GM12874 (cell line): ENCODE data around the gene IL31RA.

Experiments used
- TF ChIP-seq, protein P1 (sequence below): IDR thresholded peaks from 2 replicates; pipeline ENCODE4 v1.5.1; 2011; ENCODE audit warnings: low read depth, mild to moderate bottlenecking, control low read depth, low read length, moderate library complexity; ENCODE audit not compliant: insufficient read depth

IL31RA gene

DNA sequence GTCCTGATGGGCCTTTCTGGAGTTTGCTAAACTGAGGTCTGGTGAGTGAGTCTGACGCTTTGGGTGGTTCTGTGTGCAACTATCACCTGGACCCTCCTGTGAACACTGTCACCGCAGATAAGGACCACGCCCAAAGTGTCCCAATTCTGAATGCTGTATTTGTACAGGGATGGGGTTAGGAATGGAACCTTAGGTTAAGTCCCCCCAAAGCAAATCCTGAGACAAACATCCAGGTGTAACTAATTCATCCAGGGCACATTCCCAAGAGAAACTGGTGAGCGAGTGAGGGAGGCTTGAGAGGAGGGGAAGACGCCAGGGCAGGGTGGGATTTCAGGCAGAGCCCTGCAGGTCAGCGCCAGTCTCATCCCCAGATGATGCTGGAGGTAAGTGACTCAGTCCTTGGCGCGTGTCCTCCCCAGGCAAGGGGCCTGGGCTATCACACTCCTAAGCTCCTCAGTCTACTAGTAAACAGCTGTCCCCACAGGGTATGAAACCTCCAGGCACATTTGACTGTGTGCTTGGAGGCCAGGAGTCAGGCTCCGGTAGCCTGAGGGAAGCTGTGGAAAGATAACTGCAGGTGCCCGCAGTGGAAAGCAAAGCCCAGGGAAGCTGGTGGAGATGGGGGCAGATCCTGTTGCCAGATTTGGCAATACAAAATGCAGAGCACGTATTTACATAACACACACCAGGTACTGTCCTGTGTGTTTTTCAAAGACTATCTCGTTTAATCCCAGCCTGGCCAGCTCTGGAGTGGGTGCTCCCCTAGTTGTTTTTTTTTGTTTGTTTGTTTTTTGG, 76.9 kb downstream of the IL31RA start:
- TF ChIP-seq, protein P1, sequence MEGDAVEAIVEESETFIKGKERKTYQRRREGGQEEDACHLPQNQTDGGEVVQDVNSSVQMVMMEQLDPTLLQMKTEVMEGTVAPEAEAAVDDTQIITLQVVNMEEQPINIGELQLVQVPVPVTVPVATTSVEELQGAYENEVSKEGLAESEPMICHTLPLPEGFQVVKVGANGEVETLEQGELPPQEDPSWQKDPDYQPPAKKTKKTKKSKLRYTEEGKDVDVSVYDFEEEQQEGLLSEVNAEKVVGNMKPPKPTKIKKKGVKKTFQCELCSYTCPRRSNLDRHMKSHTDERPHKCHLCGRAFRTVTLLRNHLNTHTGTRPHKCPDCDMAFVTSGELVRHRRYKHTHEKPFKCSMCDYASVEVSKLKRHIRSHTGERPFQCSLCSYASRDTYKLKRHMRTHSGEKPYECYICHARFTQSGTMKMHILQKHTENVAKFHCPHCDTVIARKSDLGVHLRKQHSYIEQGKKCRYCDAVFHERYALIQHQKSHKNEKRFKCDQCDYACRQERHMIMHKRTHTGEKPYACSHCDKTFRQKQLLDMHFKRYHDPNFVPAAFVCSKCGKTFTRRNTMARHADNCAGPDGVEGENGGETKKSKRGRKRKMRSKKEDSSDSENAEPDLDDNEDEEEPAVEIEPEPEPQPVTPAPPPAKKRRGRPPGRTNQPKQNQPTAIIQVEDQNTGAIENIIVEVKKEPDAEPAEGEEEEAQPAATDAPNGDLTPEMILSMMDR, result no peak

DNA sequence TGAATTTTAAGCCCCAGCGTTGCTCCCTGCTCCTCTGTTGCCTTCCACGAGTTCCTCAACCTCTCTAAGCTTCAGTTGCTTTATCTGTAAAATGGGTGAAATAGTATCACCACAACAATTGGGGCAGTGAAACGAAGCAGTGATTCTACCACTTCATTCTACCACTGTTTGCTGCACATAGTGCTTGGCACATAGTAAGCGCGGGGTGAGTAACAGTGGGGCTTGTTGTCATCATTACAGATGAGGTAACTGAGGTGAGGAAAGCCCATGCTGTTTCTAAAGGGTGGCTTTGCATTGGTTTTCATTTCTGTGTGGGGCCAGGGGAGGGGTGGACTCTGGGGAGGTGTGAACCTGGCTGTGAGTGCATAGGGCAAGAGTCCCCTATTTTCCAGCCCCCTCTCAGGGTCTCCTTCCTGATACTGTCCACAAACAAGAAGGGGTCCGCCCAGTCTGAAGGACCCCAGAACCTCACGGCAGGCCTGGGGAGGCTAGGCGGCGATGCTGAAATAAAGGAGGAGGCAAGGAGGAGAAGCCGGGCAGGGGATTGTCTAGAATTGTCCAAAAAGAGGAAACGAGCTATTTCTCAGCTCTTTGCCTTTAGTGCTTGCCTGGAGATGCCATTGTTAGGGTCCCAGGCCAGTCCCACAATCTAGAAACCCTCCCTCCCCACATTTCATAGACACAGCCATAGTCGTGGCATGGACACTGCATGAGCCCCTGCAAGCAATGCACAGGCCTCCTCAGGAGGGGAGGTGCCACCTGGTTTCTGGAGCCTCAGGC, 78.1 kb downstream of the IL31RA start:
- TF ChIP-seq, protein P1, result no peak

DNA sequence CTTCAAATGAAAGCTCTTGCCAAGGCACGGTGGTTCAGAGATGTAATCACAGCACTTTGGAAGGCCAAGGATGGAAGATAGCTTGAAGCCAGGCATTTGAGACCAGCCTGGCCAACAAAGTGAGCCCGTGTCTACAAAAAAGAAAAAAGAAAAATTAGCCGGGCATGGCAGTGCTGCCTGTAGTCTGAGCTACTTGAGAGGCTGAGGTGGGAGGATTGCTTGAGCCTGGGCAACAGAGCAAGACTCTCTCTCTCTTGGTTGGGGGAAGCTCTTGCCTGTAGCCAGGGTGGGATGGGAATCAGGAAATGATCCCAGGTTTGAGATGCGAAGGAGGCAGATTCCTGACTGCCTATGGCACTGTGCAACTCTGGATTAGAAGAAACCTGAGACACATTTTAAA, 81.5 kb downstream of the IL31RA start:
- TF ChIP-seq, protein P1, result no peak

DNA sequence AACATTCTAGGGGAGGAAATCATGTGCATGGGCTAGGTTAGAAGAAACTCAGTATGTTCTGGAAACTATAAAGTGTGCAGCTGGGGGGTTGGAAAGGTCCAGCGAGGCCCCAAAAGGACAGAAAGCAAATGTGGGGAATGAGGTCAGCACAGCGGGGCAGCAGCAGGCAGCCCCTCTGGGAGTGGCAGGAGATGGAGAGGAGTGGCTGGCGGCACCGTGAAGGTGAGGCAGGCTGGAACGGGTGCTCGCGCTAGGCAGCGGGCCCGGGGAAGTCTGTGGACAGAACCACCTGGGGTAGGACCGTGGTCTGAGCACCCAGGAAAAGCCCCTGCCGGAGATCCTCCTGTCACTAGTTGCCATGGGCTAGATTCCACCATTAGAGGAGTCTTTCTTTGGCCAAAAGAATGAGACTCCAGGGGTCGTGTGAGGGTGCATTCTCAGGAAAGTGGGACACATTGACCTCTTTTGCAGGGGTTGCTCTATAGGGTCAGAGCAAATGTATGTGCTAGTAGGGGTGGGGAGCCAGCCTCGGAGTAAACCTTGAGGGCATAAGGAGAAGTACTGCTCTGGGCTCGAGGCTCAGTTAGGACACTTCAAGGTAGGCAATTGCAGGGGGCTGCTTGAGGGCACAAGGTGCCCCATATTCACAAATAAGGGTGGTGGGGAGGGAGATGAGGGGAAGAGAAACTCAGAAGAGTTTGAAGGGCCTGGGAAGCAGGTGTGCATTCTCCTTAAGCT, 82.4 kb downstream of the IL31RA start:
- TF ChIP-seq, protein P1, result no peak

DNA sequence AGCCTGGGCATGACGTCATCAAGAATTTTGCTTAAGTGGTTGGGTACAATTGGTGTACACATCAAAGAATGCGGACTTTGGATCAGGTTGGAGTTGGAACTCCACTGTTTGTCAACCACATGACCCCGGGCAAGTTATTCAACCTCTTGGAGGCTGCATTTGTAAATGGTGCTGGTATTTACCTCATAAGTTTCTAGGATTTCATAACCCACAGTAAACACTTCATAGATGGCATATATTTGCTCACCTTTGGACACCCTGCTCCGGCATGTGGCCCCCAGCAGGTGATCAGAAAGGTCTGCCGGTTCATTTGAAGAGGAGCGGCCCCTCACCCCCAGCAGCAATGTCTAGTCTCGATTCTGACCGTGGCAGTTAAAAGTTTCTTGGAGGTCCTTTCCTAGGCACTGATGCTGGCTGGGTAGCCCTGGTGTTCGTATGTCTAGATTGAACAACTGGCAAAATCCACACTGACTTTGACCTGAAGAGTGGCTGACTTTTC, 83.0 kb downstream of the IL31RA start:
- TF ChIP-seq, protein P1, result no peak

DNA sequence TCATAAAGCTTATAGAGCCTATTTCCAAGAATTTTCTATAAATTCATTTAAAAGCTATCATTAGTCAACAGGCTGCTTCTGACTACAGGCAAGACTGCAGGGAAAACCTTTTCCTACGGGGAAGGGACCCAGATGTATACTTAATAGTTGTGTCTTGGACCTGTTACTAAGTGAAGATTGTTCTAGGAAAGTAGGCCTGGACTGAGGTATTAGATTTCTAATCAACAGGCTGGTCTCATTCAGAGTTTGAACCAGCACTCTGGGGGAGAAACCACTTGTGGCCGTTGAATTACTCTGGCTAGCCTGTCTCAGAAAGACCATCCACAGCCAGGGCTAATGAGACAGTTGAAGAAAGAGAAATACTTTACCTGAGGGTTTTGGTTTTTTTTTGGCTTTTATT, 83.6 kb downstream of the IL31RA start:
- TF ChIP-seq, protein P1, result no peak

DNA sequence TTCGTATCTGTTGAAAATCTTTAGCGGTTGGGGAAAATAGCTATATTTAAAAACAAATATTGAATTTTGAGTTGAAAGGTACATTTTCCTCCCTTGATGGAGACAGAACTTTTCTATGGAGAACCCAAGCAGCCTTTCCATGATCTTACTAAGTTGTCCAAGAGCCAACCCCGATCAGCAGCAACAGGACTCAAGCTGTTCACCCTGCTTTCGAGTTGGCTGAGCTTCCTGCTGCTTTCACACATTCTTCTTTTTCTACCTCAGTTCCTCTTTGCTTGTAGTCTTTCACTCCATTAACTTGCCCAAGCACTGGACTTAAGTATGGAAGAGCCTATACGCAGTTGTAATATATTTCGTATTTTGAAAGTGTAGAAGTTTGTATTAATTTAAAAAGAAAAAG, 84.2 kb downstream of the IL31RA start:
- TF ChIP-seq, protein P1, result no peak
